Prostate gland (tissue), 2 donors: ENCODE measurements around the gene WRNIP1.

Source experiments
- CTCF ChIP-seq, 4 experiments: fragments of 200-600 bp in 2 of 4; fragments of 450-650 bp in 2 of 4; sonication (generic) in 2 of 4; IDR thresholded peaks; 1 replicate in 3 of 4; 2 replicates in 1 of 4; pipeline ENCODE4 v1.5.1; 2016 to 2019; ENCODE audit warnings: antibody characterized with exemption in 4 of 4, mild to moderate bottlenecking in 2 of 4, moderate library complexity in 2 of 4
- POLR2A ChIP-seq: fragments of 450-650 bp; IDR thresholded peaks from one replicate; pipeline ENCODE4 v1.6.1; 2016; ENCODE audit warnings: antibody characterized with exemption, mild to moderate bottlenecking
- POLR2AphosphoS5 ChIP-seq: sonication (generic); formaldehyde crosslinking; IDR thresholded peaks from one replicate; pipeline ENCODE4 v1.6.1; 2017; ENCODE audit warnings: antibody characterized with exemption

GRCh38 chr6:2744778-2745177 is 20.4 kb upstream of the WRNIP1 start:
- TF ChIP-seq POLR2A (no peak), POLR2AphosphoS5 (no peak), CTCF (IDR thresholded peaks at IDR 0.05) (no peak)
